HEK293T (cell line): ENCODE measurements around the gene GPX4.

Experiments
- ARNT ChIP-seq: fragments of 450-650 bp; IDR thresholded peaks from 2 replicates; pipeline ENCODE4 v1.6.1; 2017; ENCODE audit warnings: mild to moderate bottlenecking
- BHLHE40 ChIP-seq: fragments of 450-650 bp; IDR thresholded peaks from 2 replicates; pipeline ENCODE4 v1.6.1; 2016; ENCODE audit warnings: mild to moderate bottlenecking, moderate library complexity, borderline replicate concordance
- CTBP1 ChIP-seq: fragments of 450-650 bp; IDR thresholded peaks from 2 replicates; pipeline ENCODE4 v1.6.1; 2016; ENCODE audit warnings: borderline replicate concordance
- FOXK2 ChIP-seq: fragments of 450-650 bp; IDR thresholded peaks from 2 replicates; pipeline ENCODE4 v1.6.1; 2016; ENCODE audit warnings: mild to moderate bottlenecking
- FOXM1 ChIP-seq: fragments of 450-650 bp; IDR thresholded peaks from 2 replicates; pipeline ENCODE4 v1.6.1; 2017; ENCODE audit warnings: mild to moderate bottlenecking, borderline replicate concordance
- HDGF ChIP-seq: fragments of 450-650 bp; IDR thresholded peaks from 2 replicates; pipeline ENCODE4 v1.6.1; 2017; ENCODE audit warnings: antibody characterized with exemption, borderline replicate concordance
- L3MBTL2 ChIP-seq: fragments of 450-650 bp; conservative IDR thresholded peaks from 2 replicates; pipeline ENCODE4 v1.6.1; 2016; ENCODE audit warnings: mild to moderate bottlenecking
- LEF1 ChIP-seq: fragments of 450-650 bp; IDR thresholded peaks from 2 replicates; pipeline ENCODE4 v1.6.1; 2017; ENCODE audit warnings: mild to moderate bottlenecking, borderline replicate concordance
- NFRKB ChIP-seq: fragments of 450-650 bp; IDR thresholded peaks from 2 replicates; pipeline ENCODE4 v1.6.1; 2016; ENCODE audit warnings: mild to moderate bottlenecking, moderate library complexity
- SUZ12 ChIP-seq: fragments of 450-650 bp; IDR thresholded peaks from 2 replicates; pipeline ENCODE4 v1.6.1; 2016; ENCODE audit warnings: mild to moderate bottlenecking
- TARDBP ChIP-seq: fragments of 450-650 bp; IDR thresholded peaks from 2 replicates; pipeline ENCODE4 v1.6.1; 2016
- TF ChIP-seq, protein P1 (sequence below): fragments of 450-650 bp; IDR thresholded peaks from 2 replicates; pipeline ENCODE4 v1.6.1; 2016

DNA sequence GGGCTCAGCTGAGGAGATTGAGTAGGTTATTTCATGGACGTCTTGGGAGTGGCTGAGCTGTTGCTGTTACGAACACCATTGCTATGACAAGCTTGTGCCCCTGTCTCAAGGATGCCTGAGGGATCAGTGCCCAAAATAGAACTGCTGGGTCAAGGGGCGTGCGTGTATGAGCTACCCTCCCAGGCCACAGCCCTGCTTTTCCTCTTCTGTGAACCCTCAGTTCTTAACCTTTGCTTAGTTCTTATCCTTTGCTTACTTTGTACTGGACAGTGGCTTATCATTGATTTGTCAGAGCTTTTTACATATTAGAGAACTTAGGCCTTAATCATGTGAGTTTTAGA is 27.8 kb upstream of the GPX4 start:
- TF ChIP-seq BHLHE40 (no peak), SUZ12 (no peak), L3MBTL2 (no peak), FOXK2 (no peak), ARNT (no peak), LEF1 (no peak), FOXM1 (no peak), NFRKB (no peak), HDGF (no peak), TARDBP (no peak), CTBP1 (no peak)
- TF ChIP-seq, protein P1, sequence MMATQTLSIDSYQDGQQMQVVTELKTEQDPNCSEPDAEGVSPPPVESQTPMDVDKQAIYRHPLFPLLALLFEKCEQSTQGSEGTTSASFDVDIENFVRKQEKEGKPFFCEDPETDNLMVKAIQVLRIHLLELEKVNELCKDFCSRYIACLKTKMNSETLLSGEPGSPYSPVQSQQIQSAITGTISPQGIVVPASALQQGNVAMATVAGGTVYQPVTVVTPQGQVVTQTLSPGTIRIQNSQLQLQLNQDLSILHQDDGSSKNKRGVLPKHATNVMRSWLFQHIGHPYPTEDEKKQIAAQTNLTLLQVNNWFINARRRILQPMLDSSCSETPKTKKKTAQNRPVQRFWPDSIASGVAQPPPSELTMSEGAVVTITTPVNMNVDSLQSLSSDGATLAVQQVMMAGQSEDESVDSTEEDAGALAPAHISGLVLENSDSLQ, result no peak
